ENCODE data around the gene TXLNG. TPM values are rescaled to one million over a fixed set of nuclear protein-coding genes. Genes with fewer than 3 reads are reported as not detected.

TXLNG gene
- total RNA-seq, 1 donor: 13.9 TPM

DNA sequence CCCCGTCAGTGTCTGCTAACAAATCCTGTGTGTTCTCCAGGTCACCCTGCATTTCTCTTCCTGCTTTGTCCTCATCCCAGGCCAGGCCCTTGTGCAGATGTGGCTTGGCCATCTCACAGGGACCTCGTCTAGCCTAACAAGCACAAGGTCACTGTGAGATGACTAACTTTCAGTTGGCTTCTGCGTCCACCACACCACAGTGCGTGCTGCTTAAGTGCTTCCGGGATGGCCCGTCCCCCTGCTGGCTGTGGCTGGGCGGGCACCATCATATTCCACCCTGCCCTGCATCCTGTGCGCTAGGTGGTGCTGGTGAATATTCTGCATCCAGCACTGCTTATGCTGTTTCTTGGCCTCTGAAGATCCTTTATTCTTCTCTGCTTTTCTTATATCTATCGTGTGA lies 50.1 kb downstream of the TXLNG start:
- DNase-seq (ENCODE audit: low read depth): no peak
- TF ChIP-seq CTCF (IDR thresholded peaks at IDR 0.05; ENCODE audit: insufficient read depth, low read length): peak; percentile 44
- no peak overlapping the region for H3K4me3 ChIP-seq (ENCODE audit: low read depth, low read length)

GRCh38 chrX:16838202-16839066 lies 52.2 kb downstream of the TXLNG start:
- no peak overlapping the region for H3K4me3 ChIP-seq (ENCODE audit: low read depth, low read length)
- peak; percentile 92 for DNase-seq (ENCODE audit: low read depth)
- no peak for TF ChIP-seq CTCF (IDR thresholded peaks at IDR 0.05; ENCODE audit: insufficient read depth, low read length)

- no peak overlapping the region for H3K4me3 ChIP-seq (ENCODE audit: low read depth, low read length)
- DNase-seq (ENCODE audit: low read depth): no peak
- no peak for TF ChIP-seq CTCF (IDR thresholded peaks at IDR 0.05; ENCODE audit: insufficient read depth, low read length)
These were observed 53.1 kb downstream of the TXLNG start for GRCh38 chrX:16839219-16839851.

DNA sequence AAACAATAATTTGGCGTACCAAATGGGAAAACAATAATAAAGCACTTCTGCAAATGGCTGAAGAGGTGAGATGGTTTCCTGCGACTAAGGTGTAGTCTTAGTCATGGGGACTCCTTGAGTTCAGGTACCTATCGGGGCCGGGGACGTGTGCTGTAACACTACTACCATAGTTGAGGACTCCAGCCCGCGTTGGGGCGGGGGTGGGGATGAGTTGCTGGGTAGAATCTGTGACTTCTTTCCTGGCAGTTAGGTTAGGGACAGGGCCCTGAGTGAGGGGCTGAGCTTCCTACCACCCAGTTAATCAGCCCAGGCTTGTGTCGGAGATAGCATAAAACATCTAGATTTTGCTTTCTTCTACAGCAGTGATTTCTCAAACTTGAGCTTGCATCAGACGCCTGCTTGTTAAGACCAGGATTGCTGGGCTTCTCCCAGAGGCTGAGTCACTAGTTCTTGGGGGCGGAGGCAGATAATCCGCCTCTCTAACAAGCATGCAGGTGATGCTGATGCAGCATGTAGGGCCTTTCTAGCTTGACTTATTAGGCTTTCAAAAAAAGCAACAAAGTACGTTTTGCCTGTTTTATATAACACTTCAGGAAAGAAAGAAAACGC lies 53.7 kb downstream of the TXLNG start:
- peak; percentile 84 for DNase-seq (ENCODE audit: low read depth)
- TF ChIP-seq CTCF (IDR thresholded peaks at IDR 0.05; ENCODE audit: insufficient read depth, low read length): no peak
- no peak overlapping the region for H3K4me3 ChIP-seq (ENCODE audit: low read depth, low read length)

- TF ChIP-seq CTCF (IDR thresholded peaks at IDR 0.05; ENCODE audit: insufficient read depth, low read length): no peak
- no peak overlapping the region for H3K4me3 ChIP-seq (ENCODE audit: low read depth, low read length)
- DNase-seq (ENCODE audit: low read depth): no peak
These were observed 56.4 kb downstream of the TXLNG start for GRCh38 chrX:16842684-16843083.

- no peak overlapping the region for H3K4me3 ChIP-seq (ENCODE audit: low read depth, low read length)
- no peak for DNase-seq (ENCODE audit: low read depth)
- TF ChIP-seq CTCF (IDR thresholded peaks at IDR 0.05; ENCODE audit: insufficient read depth, low read length): no peak
These were observed 57.1 kb downstream of the TXLNG start for GRCh38 chrX:16843208-16843909.

Data from fibroblast of the aortic adventitia (primary cell).